ENCODE results near the gene USP46. TPM values are rescaled to one million over a fixed set of nuclear protein-coding genes. Genes with fewer than 3 reads are reported as not detected.

Gene USP46
- total and polyA plus RNA-seq, 2 of the 13 experiments (the other 11 are each of a cell fraction or from before 2014, with no cell fraction given), result 4.7 to 17.4 TPM

GRCh38 chr4:52619591-52619931 lies 39.5 kb downstream of the USP46 start:
- TF ChIP-seq ZNF18 (CRISPR knock-in tag; IDR thresholded peaks at IDR 0.05; ENCODE audit: insufficient replicate concordance) (no peak), KDM3A (CRISPR knock-in tag; IDR thresholded peaks at IDR 0.05; ENCODE audit: low read depth) (no peak), CC2D1A (CRISPR knock-in tag; IDR thresholded peaks at IDR 0.05) (no peak), ZNF496 (CRISPR knock-in tag; IDR thresholded peaks at IDR 0.05; ENCODE audit: insufficient replicate concordance) (no peak), HBP1 (CRISPR knock-in tag; IDR thresholded peaks at IDR 0.05; ENCODE audit: low read depth) (no peak), ZNF616 (CRISPR knock-in tag; IDR thresholded peaks at IDR 0.05; ENCODE audit: low read depth) (no peak), ZNF30 (CRISPR knock-in tag; IDR thresholded peaks at IDR 0.05) (no peak), NFYC (CRISPR knock-in tag; IDR thresholded peaks at IDR 0.05) (no peak), MXI1 (IDR thresholded peaks at IDR 0.05; ENCODE audit: borderline replicate concordance, low read depth, low read length) (no peak), FLYWCH1 (CRISPR knock-in tag; IDR thresholded peaks at IDR 0.05) (no peak), TRIM24 (CRISPR knock-in tag; IDR thresholded peaks at IDR 0.05) (no peak), ZNF564 (CRISPR knock-in tag; IDR thresholded peaks at IDR 0.05) (no peak), NFRKB (IDR thresholded peaks at IDR 0.05) (no peak), PPARG (CRISPR knock-in tag; conservative IDR thresholded peaks at IDR 0.05) (no peak), CBX5 (CRISPR knock-in tag; IDR thresholded peaks at IDR 0.05; ENCODE audit: borderline replicate concordance) (no peak), RFX5 (IDR thresholded peaks at IDR 0.05; ENCODE audit: low read depth, low read length) (no peak)
- intact Hi-C loops (cut with micrococcal nuclease; ENCODE audit: unreplicated experiment), result no loop called here
- ATAC-seq, result no peak
- Histone ChIP-seq H3K9ac (ENCODE audit: insufficient read depth, low read depth, low read length) (no peak overlapping the region), H2AFZ (ENCODE audit: low read length) (no peak overlapping the region), H4K20me1 (ENCODE audit: insufficient read depth, low read length) (no peaks in the 10 kb centered on the region), H3K36me3 (replicated peaks in 1 of 2; ENCODE audit: control insufficient read depth in 1 of 2, insufficient read depth in 2 of 2, low read length in 2 of 2) (peaks cover 0 to 10% of the 10 kb centered on the region in 2 experiments; a peak in 2 of 5 replicates), H3K27me3 (ENCODE audit: control insufficient read depth in 1 of 2, insufficient read depth in 2 of 2, low read length in 2 of 2) (no peaks in the 10 kb centered on the region), H3K79me2 (ENCODE audit: insufficient read depth, low read length) (no peaks in the 10 kb centered on the region), H3K4me3 (replicated peaks in 1 of 3; ENCODE audit: insufficient read depth in 1 of 3, low read depth in 2 of 3, low read length in 3 of 3) (no peak overlapping the region), H3K9me3 (ENCODE audit: low read length) (no peaks in the 10 kb centered on the region), H3K4me1 (ENCODE audit: insufficient read depth, low read length) (no peaks in the 10 kb centered on the region), H3K27ac (ENCODE audit: extremely low read length, insufficient read depth, low read length) (no peak overlapping the region), H3K4me2 (ENCODE audit: low read depth, low read length) (no peak overlapping the region)
- ChIA-PET POLR2A (no interaction called here), CTCF (ENCODE audit: low intra/inter-chr PET ratio, low total read pairs) (no interaction called here)
- no TSS peak for BruUV-seq (replicated peaks)
- in situ Hi-C loops (cut with HindIII; ENCODE audit: extremely low pct_ligation_motif_present, low pct_unique_long_range_greater_than_20kb), result no loop called here
- FAIRE-seq, result no peak
- no peak for DNase-seq (ENCODE audit: low spot score)
- WGBS (ENCODE audit: low lambda C conversion rate), result 97% methylated on average over 2 of the region's 2 CpGs

Data from HepG2 (cell line).